OCI-LY1 (cell line): ENCODE measurements around the gene ABLIM2.
"Not testable (repeated sequence)": the region's sequence is repeated elsewhere in the genome, so short reads cannot be mapped to it uniquely, and the experiment has no call there.

ENCODE experiments used
- EZH2 ChIP-seq: fragments of 200-600 bp; sonication (generic), shearing (Covaris generic); IDR thresholded peaks from 2 replicates; pipeline ENCODE4 v1.8.0; 2017; ENCODE audit warnings: borderline replicate concordance, mixed run types, mild to moderate bottlenecking, antibody characterized with exemption, low read length, moderate library complexity, mixed read lengths
- TF ChIP-seq, protein P1 (sequence below): fragments of 200-600 bp; sonication (generic), shearing (Covaris generic); IDR thresholded peaks from 2 replicates; pipeline ENCODE4 v1.5.1; 2017; ENCODE audit warnings: mild to moderate bottlenecking, antibody characterized with exemption, low read length, moderate library complexity, mixed read lengths

- TF ChIP-seq, protein P1, sequence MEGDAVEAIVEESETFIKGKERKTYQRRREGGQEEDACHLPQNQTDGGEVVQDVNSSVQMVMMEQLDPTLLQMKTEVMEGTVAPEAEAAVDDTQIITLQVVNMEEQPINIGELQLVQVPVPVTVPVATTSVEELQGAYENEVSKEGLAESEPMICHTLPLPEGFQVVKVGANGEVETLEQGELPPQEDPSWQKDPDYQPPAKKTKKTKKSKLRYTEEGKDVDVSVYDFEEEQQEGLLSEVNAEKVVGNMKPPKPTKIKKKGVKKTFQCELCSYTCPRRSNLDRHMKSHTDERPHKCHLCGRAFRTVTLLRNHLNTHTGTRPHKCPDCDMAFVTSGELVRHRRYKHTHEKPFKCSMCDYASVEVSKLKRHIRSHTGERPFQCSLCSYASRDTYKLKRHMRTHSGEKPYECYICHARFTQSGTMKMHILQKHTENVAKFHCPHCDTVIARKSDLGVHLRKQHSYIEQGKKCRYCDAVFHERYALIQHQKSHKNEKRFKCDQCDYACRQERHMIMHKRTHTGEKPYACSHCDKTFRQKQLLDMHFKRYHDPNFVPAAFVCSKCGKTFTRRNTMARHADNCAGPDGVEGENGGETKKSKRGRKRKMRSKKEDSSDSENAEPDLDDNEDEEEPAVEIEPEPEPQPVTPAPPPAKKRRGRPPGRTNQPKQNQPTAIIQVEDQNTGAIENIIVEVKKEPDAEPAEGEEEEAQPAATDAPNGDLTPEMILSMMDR, result not testable (repeated sequence)
- not testable (repeated sequence) for TF ChIP-seq EZH2
These were observed 214.9 kb downstream of the ABLIM2 start for GRCh38 chr4:7943688-7944087.
